Measurements from ENCODE around the gene PLA2G6.

Gene PLA2G6

GRCh38 chr22:38228326-38228872 is 46.8 kb upstream of the PLA2G6 start:
- TF ChIP-seq, protein P1, sequence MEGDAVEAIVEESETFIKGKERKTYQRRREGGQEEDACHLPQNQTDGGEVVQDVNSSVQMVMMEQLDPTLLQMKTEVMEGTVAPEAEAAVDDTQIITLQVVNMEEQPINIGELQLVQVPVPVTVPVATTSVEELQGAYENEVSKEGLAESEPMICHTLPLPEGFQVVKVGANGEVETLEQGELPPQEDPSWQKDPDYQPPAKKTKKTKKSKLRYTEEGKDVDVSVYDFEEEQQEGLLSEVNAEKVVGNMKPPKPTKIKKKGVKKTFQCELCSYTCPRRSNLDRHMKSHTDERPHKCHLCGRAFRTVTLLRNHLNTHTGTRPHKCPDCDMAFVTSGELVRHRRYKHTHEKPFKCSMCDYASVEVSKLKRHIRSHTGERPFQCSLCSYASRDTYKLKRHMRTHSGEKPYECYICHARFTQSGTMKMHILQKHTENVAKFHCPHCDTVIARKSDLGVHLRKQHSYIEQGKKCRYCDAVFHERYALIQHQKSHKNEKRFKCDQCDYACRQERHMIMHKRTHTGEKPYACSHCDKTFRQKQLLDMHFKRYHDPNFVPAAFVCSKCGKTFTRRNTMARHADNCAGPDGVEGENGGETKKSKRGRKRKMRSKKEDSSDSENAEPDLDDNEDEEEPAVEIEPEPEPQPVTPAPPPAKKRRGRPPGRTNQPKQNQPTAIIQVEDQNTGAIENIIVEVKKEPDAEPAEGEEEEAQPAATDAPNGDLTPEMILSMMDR (IDR thresholded peaks at IDR 0.05; ENCODE audit: borderline replicate concordance, control extremely low read depth, extremely low read depth, insufficient read depth, missing control alignments), result no peak
- in situ Hi-C loops (cut with MboI; ENCODE audit: low sequenced_read_pairs, unreplicated experiment), result loop anchor here (10.0 kb wide), 1 partner anchor 114 kb away; the partner anchor contains the start of gene BAIAP2L2
- DNase-seq (ENCODE audit: low spot score), result no peak

DNA sequence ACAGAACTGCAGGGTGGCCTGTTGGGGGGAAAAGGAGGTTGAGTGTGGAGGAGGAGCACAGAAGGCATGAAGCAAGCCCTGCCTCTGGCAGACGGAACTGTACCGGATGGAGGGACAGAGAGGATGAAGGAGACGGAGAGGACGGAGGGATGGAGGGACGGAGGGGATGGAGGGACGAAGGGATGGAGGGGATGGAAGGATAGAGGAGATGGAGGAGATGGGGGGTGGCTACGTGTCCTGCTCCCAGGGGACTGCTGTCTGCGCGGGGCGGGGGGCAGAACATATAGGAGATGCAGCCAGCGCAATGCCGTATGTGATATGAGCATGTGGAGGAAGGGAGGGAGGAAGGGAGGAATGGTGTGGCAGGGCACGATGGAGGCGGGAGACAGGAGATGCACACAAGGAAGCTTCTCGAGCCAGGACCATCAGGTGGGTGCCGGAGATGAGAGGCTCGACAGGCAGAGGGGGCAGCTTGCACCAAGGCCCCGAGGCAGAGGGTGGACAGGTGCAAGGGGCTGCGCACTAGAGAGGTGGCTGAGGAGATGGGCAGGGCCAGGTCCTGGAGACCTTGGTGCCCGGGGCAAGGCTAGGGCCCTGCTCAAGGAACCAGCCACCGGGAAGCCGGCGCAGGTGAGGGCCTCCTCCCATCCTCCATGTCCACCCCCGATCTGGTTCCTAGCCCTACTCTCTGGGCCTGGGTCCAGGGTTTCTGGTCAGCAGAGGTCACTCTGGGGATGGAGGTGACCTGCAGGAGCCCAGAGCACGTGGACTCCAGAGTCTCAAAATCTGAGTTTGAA is 45.4 kb upstream of the PLA2G6 start:
- no peak for DNase-seq (ENCODE audit: low spot score)
- TF ChIP-seq, protein P1 (IDR thresholded peaks at IDR 0.05; ENCODE audit: borderline replicate concordance, control extremely low read depth, extremely low read depth, insufficient read depth, missing control alignments), result no peak
- in situ Hi-C loops (cut with MboI; ENCODE audit: low sequenced_read_pairs, unreplicated experiment), result loop anchor here (10.0 kb wide), 1 partner anchor 112 kb away; the partner anchor contains the start of gene BAIAP2L2

DNA sequence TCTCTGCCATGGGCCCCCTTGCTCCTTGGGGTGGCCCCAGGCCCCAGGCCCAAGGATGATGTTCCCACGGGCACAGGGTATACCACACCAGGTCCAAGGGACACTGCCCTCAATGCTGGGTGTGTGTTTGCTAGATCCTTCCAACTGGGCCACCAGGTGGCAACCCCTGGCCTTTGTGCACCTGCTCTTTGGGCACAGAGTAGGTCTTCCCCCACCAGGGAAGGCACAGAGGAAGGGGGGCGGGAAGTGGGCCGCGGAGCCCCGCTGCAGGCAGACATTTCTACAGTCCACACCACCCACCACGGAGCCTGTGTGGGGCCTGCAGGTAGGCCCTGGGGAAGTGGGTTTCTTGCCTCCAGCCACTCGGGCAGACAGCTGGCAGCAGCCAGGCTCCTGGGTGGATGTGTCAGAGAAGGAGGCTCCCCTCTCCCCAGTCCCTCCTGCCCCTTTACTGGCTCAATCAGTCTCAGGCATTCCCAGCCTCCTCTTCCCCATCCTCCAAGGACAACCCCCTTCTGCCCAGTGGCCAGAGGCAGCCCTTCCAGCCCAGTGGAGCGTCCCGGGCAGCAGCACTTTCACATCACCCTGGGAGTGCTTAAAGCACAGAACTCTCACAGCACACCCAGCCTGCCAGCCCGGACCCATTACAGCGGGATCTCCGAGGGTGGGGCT is 41.8 kb upstream of the PLA2G6 start:
- in situ Hi-C loops (cut with MboI; ENCODE audit: low sequenced_read_pairs, unreplicated experiment), result loop anchor here (10.0 kb wide), 1 partner anchor 109 kb away; the partner anchor contains the start of gene BAIAP2L2
- TF ChIP-seq, protein P1 (IDR thresholded peaks at IDR 0.05; ENCODE audit: borderline replicate concordance, control extremely low read depth, extremely low read depth, insufficient read depth, missing control alignments), result no peak
- DNase-seq (ENCODE audit: low spot score), result no peak

GRCh38 chr22:38222797-38223119 is 41.1 kb upstream of the PLA2G6 start:
- in situ Hi-C loops (cut with MboI; ENCODE audit: low sequenced_read_pairs, unreplicated experiment), result loop anchor here (10.0 kb wide), 1 partner anchor 108 kb away; the partner anchor contains the start of gene BAIAP2L2
- DNase-seq (ENCODE audit: low spot score), result no peak
- TF ChIP-seq, protein P1 (IDR thresholded peaks at IDR 0.05; ENCODE audit: borderline replicate concordance, control extremely low read depth, extremely low read depth, insufficient read depth, missing control alignments), result no peak

- no peak for DNase-seq (ENCODE audit: low spot score)
- TF ChIP-seq, protein P1 (IDR thresholded peaks at IDR 0.05; ENCODE audit: borderline replicate concordance, control extremely low read depth, extremely low read depth, insufficient read depth, missing control alignments), result no peak
- in situ Hi-C loops (cut with MboI; ENCODE audit: low sequenced_read_pairs, unreplicated experiment), result loop anchor here (10.0 kb wide), 1 partner anchor 107 kb away; the partner anchor contains the start of gene BAIAP2L2
These were observed 40.5 kb upstream of the PLA2G6 start for GRCh38 chr22:38221908-38222796.
